HG03196 (cell line): ENCODE results near the gene LBR.
"Not testable (repeated sequence)": the region's sequence is repeated elsewhere in the genome, so short reads cannot be mapped to it uniquely, and the experiment has no call there.

Experiments
- ATAC-seq: cut with Tn5 transposase; IDR thresholded peaks from one replicate; pipeline ENCODE4 v1.9.1; 2021; ENCODE audit not compliant: unreplicated experiment

Gene LBR

GRCh38 chr1:225423518-225423855, 4.4 kb downstream of the LBR start:
- no peak for ATAC-seq

GRCh38 chr1:225422795-225423517, 4.9 kb downstream of the LBR start:
- ATAC-seq: no peak

DNA sequence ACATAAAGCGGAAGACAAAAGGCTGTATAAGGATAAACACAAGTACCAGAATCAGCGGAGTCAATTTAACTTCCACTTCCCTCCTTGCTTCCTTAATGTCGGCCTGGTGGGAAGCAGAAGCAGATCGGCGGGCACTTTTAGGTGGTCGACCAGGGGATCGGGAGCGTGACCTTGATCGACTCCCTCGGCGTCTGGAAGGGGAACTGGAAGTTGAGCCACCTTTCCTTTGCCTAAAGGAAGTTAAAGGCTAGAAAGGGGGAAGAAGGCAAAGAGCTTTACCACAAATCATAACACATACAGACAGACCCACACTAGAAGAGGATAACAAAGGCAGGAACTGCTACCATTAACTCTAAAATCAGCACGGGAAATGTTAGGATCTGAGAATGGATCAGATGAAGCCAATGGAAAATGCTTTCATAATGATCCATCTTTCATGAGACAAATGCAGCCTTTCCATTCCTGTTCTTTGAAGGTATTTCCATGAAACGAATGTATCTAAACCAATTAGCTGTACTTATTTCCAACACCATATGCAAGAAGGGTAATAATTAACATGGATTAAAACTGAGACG, 5.7 kb downstream of the LBR start:
- ATAC-seq: no peak

GRCh38 chr1:225418598-225418997, 9.2 kb downstream of the LBR start:
- ATAC-seq: no peak

DNA sequence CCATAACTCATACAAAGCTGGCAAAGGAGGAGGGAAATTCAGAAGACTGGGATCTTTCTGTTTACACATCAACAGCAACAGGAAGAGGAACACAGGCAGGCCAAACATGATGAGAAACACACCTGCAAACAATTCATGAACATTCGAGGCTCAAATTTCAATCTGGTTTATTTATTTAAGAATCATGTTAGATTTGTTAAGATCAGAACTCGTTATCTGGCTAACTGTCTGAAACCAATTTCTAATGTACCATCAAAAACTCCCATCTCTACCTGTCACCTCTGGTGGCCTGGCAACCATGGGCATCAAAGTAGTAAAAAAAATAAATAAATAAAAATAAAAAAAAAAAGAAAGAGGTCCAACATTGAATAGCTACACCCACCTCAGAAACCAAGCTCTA, 9.8 kb downstream of the LBR start:
- ATAC-seq: no peak

DNA sequence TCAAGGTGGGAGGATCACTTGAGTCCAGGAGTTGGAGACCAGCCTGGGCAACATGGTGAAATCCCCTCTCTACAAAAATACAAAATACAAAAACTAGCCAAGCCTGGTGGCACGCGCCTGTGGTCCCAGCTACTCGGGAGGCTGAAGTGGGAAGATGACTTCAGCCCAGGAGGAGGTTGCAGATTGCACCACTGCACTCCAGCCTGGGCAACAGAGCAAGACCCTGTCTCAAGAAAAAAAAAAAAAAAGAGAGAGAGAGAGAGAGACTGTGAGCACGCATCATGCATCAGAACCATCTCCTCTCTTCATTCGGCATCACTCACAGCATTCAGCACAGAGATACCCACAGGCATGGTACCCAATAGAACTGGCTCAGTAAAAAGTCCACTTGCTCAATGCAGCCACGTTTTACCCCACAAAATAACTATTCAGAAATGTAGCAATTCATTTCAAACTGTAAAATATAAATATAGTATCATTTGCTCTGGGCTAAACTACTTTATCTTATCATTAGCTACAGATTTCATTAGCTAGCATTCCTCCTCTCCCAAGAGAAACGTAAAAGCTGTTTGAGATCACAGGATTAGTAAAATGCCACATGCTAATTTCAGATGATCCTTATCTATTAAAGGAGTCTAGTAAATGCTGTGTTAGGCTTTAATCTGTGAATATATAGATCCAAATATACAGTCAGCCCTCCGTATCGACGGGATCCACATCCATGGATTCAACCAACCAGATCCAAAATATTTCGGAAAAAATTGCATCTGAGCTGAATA, 11.7 kb downstream of the LBR start:
- no peak for ATAC-seq

DNA sequence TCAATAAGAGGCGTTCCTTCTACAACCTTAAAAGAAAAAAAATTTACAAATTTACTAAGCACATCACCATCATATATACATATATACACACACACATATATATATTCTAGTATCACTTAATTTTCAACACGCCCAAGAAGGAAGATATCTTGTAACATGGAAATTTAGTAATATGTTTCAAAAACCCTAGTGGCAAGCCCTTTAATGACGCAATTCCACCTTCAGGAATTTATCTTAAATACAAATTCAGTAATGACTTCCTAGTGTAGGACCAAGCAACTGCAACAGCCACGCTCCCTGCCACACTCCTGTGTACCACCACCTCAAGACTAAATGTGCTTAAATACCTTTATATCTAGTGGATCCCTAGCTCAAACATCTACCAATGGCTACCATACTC, 12.5 kb downstream of the LBR start:
- ATAC-seq: no peak

DNA sequence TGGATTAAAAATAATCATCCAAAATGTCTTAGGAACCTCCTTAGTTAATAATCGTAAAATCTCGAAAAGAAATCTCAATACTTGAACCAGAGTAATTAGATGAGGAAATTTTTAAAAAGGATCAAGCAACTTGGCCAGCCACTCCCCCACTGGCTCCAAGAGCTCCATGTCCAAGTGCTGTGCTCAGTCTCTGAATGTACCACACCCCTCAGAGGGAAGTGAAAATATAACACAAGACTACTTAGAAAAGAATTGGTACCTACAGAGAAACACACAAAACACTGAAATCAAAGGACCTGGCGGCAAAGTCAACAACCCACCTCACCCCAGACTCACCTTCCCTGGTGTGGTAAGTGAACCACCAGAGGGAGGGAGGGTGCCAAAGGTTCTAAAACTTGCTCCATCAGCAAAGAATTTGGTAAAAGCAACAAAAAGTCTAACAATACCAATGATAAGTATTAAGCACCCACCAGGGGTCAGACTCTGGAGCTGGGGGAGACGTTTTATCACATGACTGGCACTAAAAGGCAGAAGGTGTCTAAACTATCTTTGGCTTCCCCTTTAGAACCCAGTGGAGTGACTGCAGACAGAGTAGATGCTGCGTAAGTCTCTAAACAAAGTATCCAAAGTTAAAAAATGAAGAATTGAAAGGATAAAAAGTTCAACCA, 14.0 kb downstream of the LBR start:
- ATAC-seq: no peak

DNA sequence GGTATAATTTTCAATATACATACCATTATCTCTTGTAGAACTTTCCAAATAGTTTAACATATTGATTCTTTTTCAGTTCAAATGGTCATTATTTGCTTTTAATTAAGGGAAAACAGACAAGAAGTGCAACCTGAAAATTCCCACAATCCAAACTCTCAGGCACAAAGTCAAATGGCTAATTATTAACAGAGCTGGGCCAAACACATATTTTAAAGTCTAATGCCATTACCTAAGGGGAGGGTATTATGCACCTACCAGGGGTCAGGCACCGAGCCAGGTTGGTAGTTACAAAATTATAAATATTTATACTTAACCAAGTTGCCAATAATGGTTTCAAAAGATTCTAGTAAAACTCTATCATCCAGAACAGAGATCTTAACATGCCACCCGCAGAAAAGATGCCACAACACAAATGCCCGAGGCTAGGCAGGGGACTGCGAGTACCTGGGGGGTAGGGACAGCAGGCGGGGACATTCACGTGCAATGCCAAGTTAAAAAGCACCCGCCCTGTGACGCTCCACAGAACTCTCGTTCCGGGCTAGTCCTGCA, 15.0 kb downstream of the LBR start:
- no peak for ATAC-seq

GRCh38 chr1:225412321-225412720, 15.5 kb downstream of the LBR start:
- ATAC-seq: no peak

DNA sequence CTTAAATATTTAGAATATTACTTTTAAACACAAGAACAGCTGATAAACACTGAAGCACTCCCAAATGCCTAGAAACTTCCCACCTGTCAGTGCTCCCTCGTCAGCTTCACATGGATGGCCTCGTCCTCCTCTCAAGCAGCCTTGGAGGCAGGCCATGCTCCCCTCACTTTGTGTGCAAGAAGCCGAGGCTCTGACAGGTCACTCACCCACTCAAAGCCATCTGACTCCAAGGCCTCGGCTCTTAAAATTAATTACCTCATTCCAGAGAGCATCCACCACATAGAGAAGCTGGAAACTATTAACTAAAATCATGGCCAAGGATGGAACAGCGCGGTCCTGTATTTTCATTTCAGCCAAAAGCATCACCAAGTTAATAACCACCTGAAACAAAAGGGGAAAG, 17.8 kb downstream of the LBR start:
- ATAC-seq: no peak

- ATAC-seq: no peak
Observed at GRCh38 chr1:225409051-225409450, 18.8 kb downstream of the LBR start.

DNA sequence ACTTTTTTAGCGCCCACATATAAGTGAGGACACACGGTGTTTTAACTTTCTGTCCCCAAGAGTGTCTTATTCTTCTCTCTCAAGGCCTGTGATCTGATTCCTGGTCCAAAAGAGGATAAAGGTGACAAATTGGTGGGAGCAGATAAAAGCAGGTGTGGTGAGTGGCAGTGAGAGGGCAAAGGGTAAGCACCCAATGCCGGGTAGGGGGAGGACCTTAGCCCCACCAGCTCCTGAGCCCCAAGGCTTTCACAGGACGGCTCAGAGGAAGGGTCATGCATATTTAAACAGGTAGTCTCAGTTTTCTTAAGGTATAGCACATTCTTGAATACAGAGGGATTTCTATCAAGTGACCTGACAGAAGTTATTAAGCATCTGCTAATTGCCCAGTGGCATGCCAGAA, 19.6 kb downstream of the LBR start:
- ATAC-seq: no peak

DNA sequence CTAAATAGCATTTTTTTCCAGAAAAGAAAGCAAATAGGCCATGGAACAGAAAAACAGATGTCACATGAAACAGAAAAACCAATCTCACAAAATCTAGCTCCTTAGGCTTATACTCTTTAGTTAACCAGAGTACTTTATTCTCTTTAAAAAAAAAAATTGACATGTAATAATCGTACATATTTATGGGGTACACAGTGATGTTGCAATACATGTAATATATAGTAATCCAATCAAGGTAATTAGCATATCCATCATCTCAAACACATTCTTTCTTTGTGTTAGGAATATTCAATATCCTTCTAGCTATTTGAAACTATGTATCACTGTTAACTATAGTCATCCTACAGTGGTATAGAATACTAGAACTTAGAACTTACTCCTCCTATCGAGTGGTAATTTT, 20.1 kb downstream of the LBR start:
- no peak for ATAC-seq

DNA sequence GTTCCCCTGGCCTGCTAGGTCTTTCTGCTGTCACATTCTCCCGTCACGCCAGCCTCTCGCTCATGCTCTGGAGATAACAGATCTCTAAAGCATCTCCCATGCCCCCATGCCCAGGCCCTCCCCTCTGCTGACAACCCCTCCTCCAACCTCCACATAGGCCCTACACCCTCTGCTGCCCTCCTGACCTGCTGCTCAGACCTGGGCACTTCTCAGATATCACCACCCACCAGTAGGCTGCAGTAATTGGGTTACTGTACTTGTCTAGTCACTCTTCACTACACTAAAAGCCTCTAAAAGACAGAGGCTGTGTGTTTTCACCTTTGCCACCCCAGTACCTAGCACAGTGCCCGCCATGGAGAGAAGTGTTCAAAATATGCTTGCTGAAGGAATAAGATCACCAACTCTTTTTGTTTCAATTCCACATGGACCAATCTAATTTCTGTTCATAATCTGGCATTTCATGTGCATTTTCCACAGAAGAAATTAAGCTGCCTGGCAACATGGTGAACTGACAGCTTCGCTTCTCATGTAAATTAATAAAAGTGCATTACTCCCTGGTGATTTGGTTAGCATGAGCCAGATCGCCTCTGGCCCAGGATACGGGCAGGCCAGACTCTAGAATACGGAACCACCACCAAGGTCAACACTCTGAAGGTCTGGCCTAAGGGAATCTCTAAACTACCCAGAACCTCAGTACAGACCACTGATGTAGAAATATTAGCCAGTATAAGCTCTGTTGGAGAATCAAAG, 20.7 kb downstream of the LBR start:
- ATAC-seq: no peak

DNA sequence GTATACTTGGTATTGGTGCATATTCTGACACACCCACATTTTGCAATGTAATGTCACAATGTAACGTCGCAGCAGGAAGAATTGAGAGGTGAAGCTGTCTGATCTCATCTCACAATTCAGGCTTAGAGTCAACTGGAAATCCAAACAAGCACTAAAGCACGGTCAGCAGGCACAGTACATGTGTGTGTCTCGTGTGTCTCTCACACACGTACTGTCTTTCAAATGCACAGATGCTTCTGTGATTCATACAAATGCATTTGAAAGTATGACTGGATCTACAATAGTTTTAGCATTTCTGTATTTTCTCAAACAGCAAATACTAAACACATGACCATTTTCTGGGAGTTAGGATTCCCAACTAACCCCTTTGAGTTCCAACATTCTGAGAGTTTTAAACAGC, 26.9 kb downstream of the LBR start:
- ATAC-seq: no peak

DNA sequence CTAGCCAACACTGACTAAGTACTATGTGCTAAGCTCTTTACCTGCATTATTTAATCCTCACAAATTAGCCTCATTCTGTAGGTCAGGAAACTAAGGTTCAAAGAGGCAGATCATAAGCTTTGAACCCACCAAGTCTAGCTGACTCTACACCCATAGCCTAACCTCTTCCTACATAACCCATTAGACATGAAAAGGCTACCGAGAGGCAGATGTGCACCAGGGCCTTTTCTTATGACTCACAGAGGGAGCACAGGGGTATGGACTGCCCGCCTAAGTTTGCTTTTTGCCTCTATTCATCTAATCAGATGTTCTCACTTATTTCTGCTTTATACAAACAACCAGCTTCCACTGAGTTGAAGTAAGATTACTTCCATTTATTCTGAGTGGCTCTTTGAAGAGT, 31.5 kb downstream of the LBR start:
- no peak for ATAC-seq

DNA sequence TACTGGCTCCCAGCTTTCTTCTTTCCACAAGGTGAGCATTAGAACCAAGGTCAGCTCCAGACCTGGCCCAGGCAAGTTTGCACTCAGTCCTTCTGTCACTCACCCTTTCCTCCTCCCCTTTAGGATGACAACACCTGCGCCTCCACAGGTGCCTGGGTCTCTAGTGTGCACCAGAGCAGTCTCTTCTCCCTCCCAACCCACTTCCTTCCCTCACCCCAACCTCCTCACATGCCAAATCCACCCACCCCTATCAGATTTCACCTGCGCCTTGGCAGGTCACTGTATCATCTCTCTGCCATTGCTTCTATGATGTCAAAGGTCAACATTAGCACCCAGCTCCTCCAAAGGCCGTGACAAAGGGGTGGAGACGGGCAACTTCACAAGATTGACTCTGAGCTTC, 38.0 kb downstream of the LBR start:
- no peak for ATAC-seq

DNA sequence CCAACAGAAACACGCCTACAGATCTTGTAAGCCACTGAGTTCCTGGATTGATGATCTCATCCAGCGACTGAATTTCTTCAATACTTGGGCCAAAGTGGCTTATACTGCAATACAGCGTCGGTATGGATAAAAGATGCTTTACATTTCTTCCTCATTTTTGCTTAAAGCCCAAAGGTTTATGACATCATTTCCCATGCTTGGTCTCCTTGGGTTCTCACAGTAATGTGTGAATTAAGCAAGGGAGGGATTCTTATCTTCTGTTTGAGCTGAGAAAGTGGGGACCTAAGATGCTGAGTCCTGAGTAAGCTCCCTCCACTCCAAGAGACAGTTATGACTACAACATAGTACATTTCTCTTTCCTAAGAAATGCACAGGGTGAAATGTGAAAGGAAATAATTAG, 39.5 kb downstream of the LBR start:
- ATAC-seq: no peak

DNA sequence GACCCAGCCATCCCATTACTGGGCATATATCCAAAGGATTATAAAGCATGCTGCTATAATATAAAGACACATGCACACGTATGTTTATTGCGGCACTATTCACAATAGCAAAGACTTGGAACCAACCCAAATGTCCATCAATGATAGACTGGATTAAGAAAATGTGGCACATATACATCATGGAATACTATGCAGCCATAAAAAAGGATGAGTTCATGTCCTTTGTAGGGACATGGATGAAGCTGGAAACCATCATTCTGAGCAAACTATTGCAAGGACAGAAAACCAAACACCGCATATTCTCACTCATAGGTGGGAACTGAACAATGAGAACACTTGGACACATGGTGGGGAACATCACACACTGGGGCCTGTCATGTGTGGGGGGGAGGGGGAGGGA, 41.0 kb downstream of the LBR start:
- ATAC-seq: not testable (repeated sequence)

GRCh38 chr1:225380691-225381090, 47.1 kb downstream of the LBR start:
- no peak for ATAC-seq
